Memory B cell (primary cell): ENCODE results near the gene ESPNL.
"Not testable (repeated sequence)": the region's sequence is repeated elsewhere in the genome, so short reads cannot be mapped to it uniquely, and the experiment has no call there.

Experiments used
- ATAC-seq: fragments of 150-1000 bp; cut with Tn5 transposase; 2 replicates; pipeline ENCODE4 v1.10.0; 2021; ENCODE audit warnings: low read depth, mild to moderate bottlenecking, moderate library complexity
- DNase-seq, 2 donors: peaks; one replicate each; pipeline ENCODE4 v3.0.0; 2022; ENCODE audit warnings: low spot score in 2 of 2
- H3K27ac Mint-ChIP-seq: one replicate; pipeline ENCODE4 v1.8.0; 2022; ENCODE audit warnings: mild to moderate bottlenecking, moderate library complexity, mixed read lengths
- H3K27me3 Mint-ChIP-seq: one replicate; pipeline ENCODE4 v1.8.0; 2022; ENCODE audit warnings: mixed read lengths
- H3K36me3 Mint-ChIP-seq: one replicate; pipeline ENCODE4 v1.8.0; 2022; ENCODE audit warnings: mild to moderate bottlenecking, mixed read lengths
- H3K4me1 Mint-ChIP-seq: one replicate; pipeline ENCODE4 v1.8.0; 2022; ENCODE audit warnings: mixed read lengths
- H3K4me3 Mint-ChIP-seq: one replicate; pipeline ENCODE4 v1.8.0; 2022; ENCODE audit warnings: mild to moderate bottlenecking, moderate library complexity, mixed read lengths
- H3K9me3 Mint-ChIP-seq: one replicate; pipeline ENCODE4 v1.8.0; 2022; ENCODE audit warnings: mixed read lengths

Gene ESPNL

GRCh38 chr2:238169048-238169707, 69.0 kb downstream of the ESPNL start:
- ATAC-seq, result no peak
- H3K27me3 Mint-ChIP-seq, result peaks cover 7% of the 10 kb centered on the region
- no peak overlapping the region for H3K27ac Mint-ChIP-seq
- no peaks in the 10 kb centered on the region for H3K9me3 Mint-ChIP-seq
- peaks cover 3% of the 10 kb centered on the region for H3K4me1 Mint-ChIP-seq
- no peak for DNase-seq
- peaks cover 32% of the 10 kb centered on the region for H3K36me3 Mint-ChIP-seq
- no peak overlapping the region for H3K4me3 Mint-ChIP-seq

GRCh38 chr2:238169708-238170251, 69.6 kb downstream of the ESPNL start:
- Mint-ChIP-seq H3K27me3 (peaks cover 6% of the 10 kb centered on the region), H3K4me1 (no peaks in the 10 kb centered on the region), H3K4me3 (no peak overlapping the region), H3K27ac (no peak overlapping the region), H3K9me3 (no peaks in the 10 kb centered on the region), H3K36me3 (peaks cover 32% of the 10 kb centered on the region)
- DNase-seq (no peak), ATAC-seq (no peak)

GRCh38 chr2:238170386-238171071, 70.4 kb downstream of the ESPNL start:
- Mint-ChIP-seq H3K4me3 (no peak overlapping the region), H3K36me3 (peaks cover 32% of the 10 kb centered on the region), H3K4me1 (no peaks in the 10 kb centered on the region), H3K27me3 (no peaks in the 10 kb centered on the region), H3K27ac (no peak overlapping the region), H3K9me3 (no peaks in the 10 kb centered on the region)
- no peak for DNase-seq
- no peak for ATAC-seq

DNA sequence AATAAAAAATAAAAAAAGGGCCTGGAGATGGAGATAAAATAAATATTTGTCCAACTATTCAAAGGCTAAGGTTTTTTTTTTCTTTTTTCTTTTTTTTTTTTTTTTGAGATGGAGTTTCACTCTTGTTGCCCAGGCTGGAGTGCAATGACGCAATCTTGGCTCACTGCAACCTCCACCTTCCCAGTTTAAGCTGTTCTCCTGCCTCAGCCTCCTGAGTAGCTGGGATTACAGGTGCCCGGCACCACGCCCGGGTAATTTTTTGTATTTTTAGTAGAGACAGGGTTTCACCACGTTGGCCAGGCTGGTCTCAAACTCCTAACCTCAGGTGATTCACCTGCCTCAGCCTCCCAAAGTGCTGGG, 70.9 kb downstream of the ESPNL start:
- H3K9me3 Mint-ChIP-seq, H3K4me3 Mint-ChIP-seq, H3K27ac Mint-ChIP-seq, DNase-seq, H3K4me1 Mint-ChIP-seq, ATAC-seq, H3K27me3 Mint-ChIP-seq: not testable (repeated sequence)
- H3K36me3 Mint-ChIP-seq, result peaks cover 32% of the 10 kb centered on the region

GRCh38 chr2:238171575-238172187, 71.5 kb downstream of the ESPNL start:
- H3K4me3 Mint-ChIP-seq, result no peak overlapping the region
- H3K27me3 Mint-ChIP-seq, result no peaks in the 10 kb centered on the region
- H3K9me3 Mint-ChIP-seq, result no peaks in the 10 kb centered on the region
- DNase-seq (no peak), ATAC-seq (no peak)
- H3K4me1 Mint-ChIP-seq, result no peaks in the 10 kb centered on the region
- H3K27ac Mint-ChIP-seq, result no peak overlapping the region
- peaks cover 38% of the 10 kb centered on the region for H3K36me3 Mint-ChIP-seq

DNA sequence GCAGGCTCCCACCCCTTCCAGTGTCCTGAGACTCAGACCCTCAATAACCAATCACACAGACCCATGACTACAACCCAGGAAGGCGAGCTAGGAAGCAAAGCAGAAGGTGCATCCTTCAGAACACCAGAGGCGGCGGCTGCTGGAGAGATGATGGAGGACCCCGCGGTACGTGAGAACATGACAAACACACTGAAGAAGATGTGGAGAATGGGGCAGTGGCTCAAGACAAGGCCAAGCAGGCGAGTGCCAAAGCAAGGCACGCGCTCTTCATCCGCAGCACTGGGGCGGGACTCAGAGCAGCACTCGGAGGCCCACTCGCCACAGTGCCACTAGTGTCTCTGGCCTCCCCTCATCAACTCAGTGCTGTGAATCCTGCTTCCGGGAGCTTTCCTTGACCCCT, 72.3 kb downstream of the ESPNL start:
- no peaks in the 10 kb centered on the region for H3K9me3 Mint-ChIP-seq
- H3K4me3 Mint-ChIP-seq, result no peak overlapping the region
- H3K36me3 Mint-ChIP-seq, result peaks cover 44% of the 10 kb centered on the region
- no peaks in the 10 kb centered on the region for H3K27me3 Mint-ChIP-seq
- H3K4me1 Mint-ChIP-seq, result no peaks in the 10 kb centered on the region
- no peak for ATAC-seq
- no peak for DNase-seq
- H3K27ac Mint-ChIP-seq, result no peak overlapping the region

DNA sequence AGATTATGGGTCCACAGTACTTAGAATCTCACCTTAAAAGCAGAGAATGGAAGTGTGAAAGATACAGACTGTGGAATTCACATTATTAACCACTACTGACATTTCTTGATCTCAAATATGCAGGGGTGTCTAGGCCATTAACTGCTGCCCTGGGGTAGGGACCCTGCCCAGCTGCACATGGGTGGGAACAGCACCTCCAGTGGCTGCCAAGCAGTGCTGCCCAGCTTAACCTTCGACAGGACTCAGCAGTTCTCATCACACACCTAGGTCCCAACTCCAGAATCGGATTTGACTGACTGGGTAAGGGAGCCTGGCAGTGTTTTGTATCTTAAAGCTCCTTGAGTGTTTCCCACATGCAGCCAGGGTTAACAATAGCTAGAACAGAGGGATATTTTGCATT, 73.6 kb downstream of the ESPNL start:
- DNase-seq, result no peak
- no peak overlapping the region for H3K27ac Mint-ChIP-seq

DNA sequence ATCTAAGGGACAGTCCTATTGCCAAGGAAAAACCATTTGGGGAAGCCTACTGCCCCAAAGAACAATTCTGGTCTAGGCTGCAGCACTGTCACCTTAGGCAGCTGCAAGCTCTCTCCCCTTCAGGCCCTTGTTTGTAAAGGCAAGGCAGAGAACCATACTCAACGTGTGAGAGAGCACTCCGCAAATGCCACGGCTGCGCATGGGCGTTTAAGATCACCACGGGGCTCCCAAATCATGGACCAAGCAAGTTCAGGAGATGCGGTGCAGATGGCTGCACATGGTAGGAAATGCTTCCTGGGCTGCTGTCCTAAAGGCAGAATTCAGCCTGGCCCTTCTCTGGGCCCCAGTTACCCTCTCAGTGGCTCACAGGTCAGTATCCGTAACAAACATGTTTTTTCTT, 74.2 kb downstream of the ESPNL start:
- Mint-ChIP-seq H3K4me3 (no peak overlapping the region), H3K27me3 (no peaks in the 10 kb centered on the region), H3K36me3 (peaks cover 50% of the 10 kb centered on the region), H3K27ac (no peak overlapping the region), H3K9me3 (no peaks in the 10 kb centered on the region), H3K4me1 (no peaks in the 10 kb centered on the region)
- ATAC-seq (no peak), DNase-seq (no peak)

More for the DNA sequence above, 73.6 kb downstream of the ESPNL start:
- H3K4me1 Mint-ChIP-seq, result no peaks in the 10 kb centered on the region
- H3K9me3 Mint-ChIP-seq, result no peaks in the 10 kb centered on the region
- ATAC-seq, result no peak
- H3K36me3 Mint-ChIP-seq, result peaks cover 45% of the 10 kb centered on the region
- H3K4me3 Mint-ChIP-seq, result no peak overlapping the region
- no peaks in the 10 kb centered on the region for H3K27me3 Mint-ChIP-seq

- Mint-ChIP-seq H3K9me3 (no peaks in the 10 kb centered on the region), H3K4me3 (no peak overlapping the region), H3K27me3 (no peaks in the 10 kb centered on the region), H3K36me3 (peaks cover 53% of the 10 kb centered on the region), H3K4me1 (no peaks in the 10 kb centered on the region), H3K27ac (no peak overlapping the region)
- ATAC-seq, result no peak
- DNase-seq, result no peak
Observed at GRCh38 chr2:238174701-238175100, 74.6 kb downstream of the ESPNL start.

GRCh38 chr2:238176613-238177012, 76.5 kb downstream of the ESPNL start:
- peaks cover 50% of the 10 kb centered on the region for H3K36me3 Mint-ChIP-seq
- ATAC-seq, result no peak
- no peaks in the 10 kb centered on the region for H3K9me3 Mint-ChIP-seq
- H3K4me3 Mint-ChIP-seq, result no peak overlapping the region
- H3K4me1 Mint-ChIP-seq, result no peaks in the 10 kb centered on the region
- no peaks in the 10 kb centered on the region for H3K27me3 Mint-ChIP-seq
- no peak overlapping the region for H3K27ac Mint-ChIP-seq
- DNase-seq, result no peak

- H3K27ac Mint-ChIP-seq, result no peak overlapping the region
- H3K36me3 Mint-ChIP-seq, result peaks cover 52% of the 10 kb centered on the region
- ATAC-seq, result no peak
Observed at GRCh38 chr2:238180554-238180953, 80.4 kb downstream of the ESPNL start.

DNA sequence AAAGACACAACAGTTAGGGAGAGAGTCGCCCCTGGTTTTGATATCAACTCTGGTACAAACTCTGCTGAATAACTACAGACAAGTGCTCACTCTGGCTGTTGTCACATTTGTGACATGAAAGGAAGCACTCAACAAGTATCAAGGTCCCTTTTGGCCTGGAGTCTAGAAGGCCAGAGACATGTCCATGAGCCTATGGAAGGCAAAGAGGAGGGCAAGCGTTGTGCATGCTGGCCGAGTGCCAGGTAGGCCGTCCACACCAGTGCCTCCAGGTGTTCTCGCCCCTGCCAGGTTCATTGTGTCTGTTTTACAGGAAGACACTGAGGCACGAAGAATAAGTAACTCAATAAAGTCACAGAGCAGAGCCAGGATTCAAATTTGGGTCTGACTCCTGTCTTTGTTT, 82.2 kb downstream of the ESPNL start:
- H3K9me3 Mint-ChIP-seq, result no peaks in the 10 kb centered on the region
- no peak for DNase-seq
- peaks cover 44% of the 10 kb centered on the region for H3K36me3 Mint-ChIP-seq
- no peaks in the 10 kb centered on the region for H3K27me3 Mint-ChIP-seq
- ATAC-seq, result no peak
- H3K27ac Mint-ChIP-seq, result no peak overlapping the region
- no peaks in the 10 kb centered on the region for H3K4me1 Mint-ChIP-seq
- no peak overlapping the region for H3K4me3 Mint-ChIP-seq

More at GRCh38 chr2:238180554-238180953, 80.4 kb downstream of the ESPNL start:
- Mint-ChIP-seq H3K9me3 (no peaks in the 10 kb centered on the region), H3K4me3 (no peak overlapping the region), H3K4me1 (no peaks in the 10 kb centered on the region), H3K27me3 (no peaks in the 10 kb centered on the region)
- DNase-seq, result no peak
